ELR (cell line): ENCODE results near the gene FTCD.
A peak's percentile ranks its signal among the peaks of the same experiment; 100 is the strongest.

Experiments
- DNase-seq: peaks from one replicate; pipeline ENCODE4 v3.0.0-alpha.2; 2015; ENCODE audit warnings: low read depth

FTCD gene

DNA sequence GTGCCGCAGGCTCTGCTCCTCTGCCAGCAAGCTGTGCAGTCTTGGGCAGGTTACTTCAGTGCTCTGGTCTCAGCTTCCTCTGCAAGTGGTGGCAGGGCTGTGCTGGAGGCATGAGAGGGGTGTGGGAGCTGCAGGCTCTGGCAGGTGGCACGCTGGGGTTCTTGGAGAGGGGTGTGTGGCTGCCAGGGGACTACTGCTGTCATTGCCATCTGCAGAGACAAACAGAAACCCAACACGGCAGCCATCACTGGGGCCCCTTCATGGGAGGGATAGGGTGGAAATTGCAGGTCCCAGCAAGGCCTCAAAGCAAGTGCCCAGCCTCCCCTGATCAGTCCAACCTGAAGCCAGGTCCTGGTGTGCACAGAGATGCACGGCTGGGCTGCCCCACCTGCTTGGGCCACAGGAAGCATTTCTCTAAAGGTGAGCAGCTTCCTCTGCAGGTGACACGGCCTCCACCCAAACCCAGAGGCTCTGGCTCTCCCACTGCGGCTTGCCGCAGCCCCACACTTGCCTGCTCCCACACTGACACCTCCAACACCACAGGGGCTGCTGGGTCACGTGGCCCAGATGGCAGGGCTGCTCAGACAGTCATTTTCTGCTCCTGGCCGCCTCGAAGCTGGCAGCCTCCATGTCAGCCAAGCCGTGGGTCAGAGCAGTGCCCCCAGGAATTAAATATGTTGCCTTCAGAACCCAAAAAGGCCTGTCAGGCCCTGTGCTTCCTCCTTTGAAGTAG is 61.5 kb downstream of the FTCD start:
- DNase-seq, result no peak

DNA sequence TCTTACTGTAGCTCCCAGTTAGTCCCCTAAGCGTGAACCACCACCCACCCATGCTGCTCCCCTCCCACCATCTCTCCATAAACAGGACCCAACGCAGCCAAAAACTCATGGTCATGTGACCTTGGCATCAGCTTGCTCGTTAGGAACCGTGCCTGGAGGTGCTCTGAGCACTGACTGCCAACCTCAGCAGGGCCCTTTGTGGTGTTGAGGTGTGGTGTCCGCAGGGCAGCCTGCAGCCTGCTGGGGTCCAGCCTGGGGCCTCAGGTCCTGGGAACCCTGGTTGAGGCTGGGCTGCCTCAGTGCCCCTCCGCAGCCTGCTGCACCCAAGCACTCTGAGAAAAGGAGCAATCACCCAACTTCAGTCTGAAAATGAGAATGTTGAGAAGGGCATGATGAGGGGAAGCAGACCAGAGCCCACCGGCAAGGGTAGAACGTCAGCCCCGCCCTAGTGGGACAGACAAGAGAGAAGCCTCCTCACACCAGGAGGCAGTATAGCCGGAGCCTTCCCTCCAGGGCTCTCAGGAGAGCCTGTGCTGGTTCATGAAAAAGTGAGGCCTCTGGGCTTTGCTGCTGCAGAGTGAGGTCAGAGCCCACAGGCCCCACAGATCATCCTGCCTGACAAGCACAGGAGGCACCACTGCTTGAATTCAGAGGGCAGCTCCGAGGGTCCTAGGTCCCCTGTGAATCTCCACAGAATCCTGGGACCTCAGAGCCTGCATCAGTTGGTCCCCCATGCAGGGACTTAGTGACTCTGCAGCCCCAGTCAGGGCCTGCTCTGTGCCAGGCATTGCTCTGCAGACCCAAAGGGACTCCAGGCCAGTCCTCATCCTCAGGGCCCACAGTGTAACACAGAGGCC is 62.3 kb downstream of the FTCD start:
- peak; percentile 25 for DNase-seq

GRCh38 chr21:46092026-46092764 is 63.2 kb downstream of the FTCD start:
- DNase-seq, result peak; percentile 90

DNA sequence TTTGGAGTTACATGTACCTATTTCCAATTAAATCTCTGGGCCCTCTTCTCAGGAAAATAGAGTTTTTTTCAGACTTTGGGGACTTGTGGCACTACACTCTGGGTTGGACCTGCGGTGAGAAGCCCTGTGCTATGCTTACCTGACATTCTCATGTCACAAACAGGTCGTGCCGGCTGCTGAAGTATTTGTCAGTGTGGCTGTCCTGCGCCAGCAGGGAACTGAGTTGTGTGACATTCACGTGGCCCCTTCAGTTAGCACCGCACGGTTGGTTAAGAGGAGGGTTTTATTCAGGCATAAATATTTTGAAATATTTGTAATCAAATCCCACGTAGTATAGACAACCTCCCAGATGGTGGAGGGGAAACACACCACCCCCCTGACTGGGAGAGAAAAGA is 63.8 kb downstream of the FTCD start:
- no peak for DNase-seq

DNA sequence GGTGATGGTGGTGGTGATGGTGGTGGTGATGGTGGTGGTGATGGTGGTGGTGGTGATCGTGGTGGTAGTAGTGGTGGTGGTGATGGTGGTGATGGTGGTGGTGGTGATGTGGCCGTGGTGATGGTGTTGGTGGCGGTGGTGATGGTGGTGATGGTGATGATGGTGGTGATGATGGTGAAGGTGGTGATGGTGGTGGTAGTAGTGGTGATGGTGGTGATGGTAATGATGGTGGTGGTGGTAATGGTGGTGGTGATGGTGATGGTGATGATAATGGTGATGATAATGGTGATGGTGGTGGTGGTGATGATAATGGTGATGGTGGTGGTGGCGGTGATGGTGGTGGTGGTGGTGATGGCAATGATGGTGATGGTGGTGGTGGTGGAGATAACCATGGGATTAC is 64.3 kb downstream of the FTCD start:
- DNase-seq, result no peak

DNA sequence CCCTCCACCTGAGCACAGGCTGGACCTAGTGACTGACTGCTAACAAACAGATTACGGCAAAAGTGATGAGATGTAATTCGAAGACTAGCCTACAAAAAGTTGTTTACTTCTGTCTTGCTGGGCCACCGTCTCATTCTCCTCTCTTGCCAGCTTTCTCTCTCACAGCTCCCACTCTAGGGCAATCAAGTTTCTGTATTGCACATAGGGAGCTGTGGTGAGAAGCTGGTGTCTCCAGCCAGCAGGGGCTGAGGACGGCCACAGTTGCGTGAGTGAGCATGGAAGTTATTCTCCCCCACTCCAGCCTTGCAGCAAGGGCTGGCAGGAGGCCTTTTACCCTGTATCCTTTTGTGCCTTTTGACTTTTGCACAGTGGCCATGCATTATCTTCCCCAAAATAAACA is 66.1 kb downstream of the FTCD start:
- no peak for DNase-seq

DNA sequence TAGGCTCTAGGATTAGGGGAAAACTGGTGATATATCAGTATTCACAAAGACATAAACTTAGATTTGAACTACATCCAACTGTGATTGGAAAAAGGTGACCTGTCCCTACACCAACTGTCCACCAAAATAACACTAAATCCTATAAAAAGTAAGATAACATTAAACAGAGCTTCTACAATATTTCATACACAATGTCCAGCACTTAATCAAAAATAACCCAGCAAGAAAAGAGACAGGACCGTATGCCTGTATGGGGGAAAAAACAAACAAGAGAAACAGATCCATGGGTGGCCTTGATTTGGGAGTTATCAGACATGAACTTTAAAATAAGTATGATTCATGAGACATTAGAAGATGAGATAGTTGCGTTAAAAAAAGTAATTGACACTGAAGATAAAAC is 67.2 kb downstream of the FTCD start:
- no peak for DNase-seq

- DNase-seq, result no peak
Measured at GRCh38 chr21:46087641-46088040, 67.7 kb downstream of the FTCD start.
